ENCODE measurements around the gene STAP2. TPM values are rescaled to one million over a fixed set of nuclear protein-coding genes. Genes with fewer than 3 reads are reported as not detected.

STAP2 gene
- total and polyA plus RNA-seq, 2 donors (not counting 3 experiments of a cell fraction or from before 2014, with no cell fraction given): 12.2 to 21.7 TPM

DNA sequence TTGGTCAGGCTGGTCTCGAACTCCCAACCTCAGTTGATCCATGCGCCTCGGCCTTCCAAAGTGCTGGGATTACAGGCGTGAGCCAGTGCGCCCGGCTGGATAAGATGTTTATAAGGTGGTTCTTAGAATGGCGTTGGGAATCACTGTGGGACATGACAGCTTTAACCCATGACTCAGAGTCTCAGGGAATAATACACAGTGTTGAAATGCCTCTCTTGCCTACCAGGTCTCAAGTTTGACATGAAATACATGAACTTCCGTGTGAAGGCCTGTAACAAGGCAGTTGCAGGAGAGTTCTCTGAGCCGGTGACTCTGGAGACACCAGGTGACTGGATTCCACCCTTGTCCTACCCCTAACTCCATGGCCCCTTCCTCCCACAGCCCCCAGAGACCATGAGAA lies 21.7 kb downstream of the STAP2 start:
- dilution Hi-C loops (cut with MboI; ENCODE audit: extremely low pct_ligation_motif_present, low sequenced_read_pairs): no loop called here
- no TSS peak for BruUV-seq (replicated peaks)

More for the DNA sequence above, 21.7 kb downstream of the STAP2 start:
- no peaks in the 10 kb centered on the region for H3K9me3 ChIP-seq (replicated peaks; ENCODE audit: control insufficient read depth, insufficient read depth, low read length)
- H3K27ac ChIP-seq (ENCODE audit: insufficient read depth, low read depth, low read length): no peak overlapping the region
- H3K36me3 ChIP-seq (ENCODE audit: control insufficient read depth in 2 of 2, extremely low read depth in 1 of 2, insufficient read depth in 2 of 2, low read length in 2 of 2): peaks cover 0 to 4% of the 10 kb centered on the region in 2 experiments
- intact Hi-C loops (cut with micrococcal nuclease): loop anchor here (10.0 kb wide), 1 partner anchor 858 kb away; no protein-coding TSS in a partner anchor
- H2AFZ ChIP-seq (ENCODE audit: low read depth, low read length): no peak overlapping the region
- H3K27me3 ChIP-seq (ENCODE audit: control insufficient read depth in 2 of 2, insufficient read depth in 2 of 2, low read length in 2 of 2): no peaks in the 10 kb centered on the region
- no peak for TF ChIP-seq CTCF (IDR thresholded peaks at IDR 0.05; ENCODE audit: extremely low read depth in 1 of 2, insufficient read depth in 1 of 2, low read depth in 1 of 2, low read length in 2 of 2)
- no peak for TF ChIP-seq JUN (IDR thresholded peaks at IDR 0.05; ENCODE audit: borderline replicate concordance, insufficient read depth, insufficient read length, low read depth)
- no peak for TF ChIP-seq POLR2AphosphoS5 (IDR thresholded peaks at IDR 0.05; ENCODE audit: insufficient read depth, low read depth, low read length)
- no peak for TF ChIP-seq MYC (IDR thresholded peaks at IDR 0.05; ENCODE audit: low read depth, low read length)
- TF ChIP-seq POLR2A (IDR thresholded peaks at IDR 0.05; ENCODE audit: low read depth, low read length): no peak
- no peaks in the 10 kb centered on the region for H3K4me1 ChIP-seq (ENCODE audit: control insufficient read depth, extremely low read depth, insufficient read depth, low read length)
- H4K20me1 ChIP-seq (replicated peaks; ENCODE audit: control insufficient read depth, extremely low read depth, insufficient read depth, low read length): no peaks in the 10 kb centered on the region
- POLR2A ChIA-PET: no interaction called here
- H3K4me2 ChIP-seq (ENCODE audit: insufficient read depth, low read length): no peak overlapping the region
- no peaks in the 10 kb centered on the region for H3K79me2 ChIP-seq (ENCODE audit: control insufficient read depth, insufficient read depth, low read length)
- H3K9ac ChIP-seq (replicated peaks; ENCODE audit: extremely low read depth, insufficient read depth, low read length): no peak overlapping the region
- DNase-seq (ENCODE audit: low read depth, low spot score) (no peak), FAIRE-seq (no peak)
- CTCF ChIA-PET: no interaction called here
- no peaks in the 10 kb centered on the region for H3K9me1 ChIP-seq (replicated peaks; ENCODE audit: control insufficient read depth, extremely low read depth, insufficient read depth, low read length)
- no peak overlapping the region for H3K4me3 ChIP-seq (replicated peaks in 1 of 3; ENCODE audit: insufficient read depth in 1 of 3, low read depth in 1 of 3, low read length in 3 of 3)
